Measurements from ENCODE around the gene ACADM.

- no peak for TF ChIP-seq CTCF (IDR thresholded peaks at IDR 0.05)
- TF ChIP-seq ATF3 (CRISPR knock-in tag; conservative IDR thresholded peaks at IDR 0.05) = no peak
- TF ChIP-seq JUN (CRISPR knock-in tag; IDR thresholded peaks at IDR 0.05) = no peak
- TF ChIP-seq CREM (CRISPR knock-in tag; IDR thresholded peaks at IDR 0.05) = no peak
- TF ChIP-seq E2F4 (CRISPR knock-in tag; IDR thresholded peaks at IDR 0.05; ENCODE audit: borderline replicate concordance, low read depth) = no peak
- TF ChIP-seq E2F5 (CRISPR knock-in tag; IDR thresholded peaks at IDR 0.05) = no peak
- no peak for TF ChIP-seq TP53 (CRISPR knock-in tag; IDR thresholded peaks at IDR 0.05)
- TF ChIP-seq GABPB1 (CRISPR knock-in tag; IDR thresholded peaks at IDR 0.05) = no peak
- no peak for TF ChIP-seq SMAD3 (CRISPR knock-in tag; IDR thresholded peaks at IDR 0.05; ENCODE audit: borderline replicate concordance)
These were observed 12.7 kb upstream of the ACADM start for GRCh38 chr1:75711846-75712245.

All from WTC11 (cell line).